Camera-type eye (tissue), 1 donor: Measurements from ENCODE around the gene SLC35F1. TPM values are rescaled to one million over a fixed set of nuclear protein-coding genes. Genes with fewer than 3 reads are reported as not detected.

Source experiments
- total RNA-seq: library from RNA; depleted of rRNA; stranded (reverse); fragments of >200 nt; gene quantifications from one replicate; pipeline ENCODE4 v1.2.3, GENCODE V29; 2014

The SLC35F1 gene
- 51.7 TPM for total RNA-seq

GRCh38 chr6:117906958-117907600, at the start of gene SLC35F1:
TSS of gene SLC35F1 (plus strand) at chr6:117907264.

Other genes starting within 250 kb of the SLC35F1 start
- gene NUS1, start 231.8 kb upstream of the SLC35F1 start, total RNA-seq: 27.1 TPM